Ecto neural progenitor cell (in vitro differentiated cells): ENCODE data around the gene PRR30.
"Not testable (repeated sequence)": the region's sequence is repeated elsewhere in the genome, so short reads cannot be mapped to it uniquely, and the experiment has no call there.

ENCODE experiments used
- DNase-seq: peaks from one replicate; pipeline ENCODE4 v3.0.0-alpha.2; 2018; ENCODE audit warnings: low spot score

PRR30 gene

GRCh38 chr2:27128668-27129571 lies 10.3 kb downstream of the PRR30 start:
- DNase-seq: no peak

- no peak for DNase-seq
Measured at GRCh38 chr2:27127883-27128667, 11.1 kb downstream of the PRR30 start.

GRCh38 chr2:27126252-27126710 lies 12.9 kb downstream of the PRR30 start:
- no peak for DNase-seq

GRCh38 chr2:27125104-27125503 lies 14.1 kb downstream of the PRR30 start:
- DNase-seq: no peak

- DNase-seq: peak; percentile 80
Measured at GRCh38 chr2:27123302-27124150, 15.7 kb downstream of the PRR30 start, which contains the start of gene ABHD1. Gene ABHD1, plus strand, starts transcription at chr2:27123815. Its CDS starts 134 bp downstream, at chr2:27123949.

- DNase-seq: no peak
Measured at GRCh38 chr2:27122791-27123190, 16.4 kb downstream of the PRR30 start.

GRCh38 chr2:27121906-27122305 lies 17.3 kb downstream of the PRR30 start:
- DNase-seq: no peak

- DNase-seq: not testable (repeated sequence)
Measured at GRCh38 chr2:27119330-27119670, 19.9 kb downstream of the PRR30 start.

GRCh38 chr2:27118525-27119329 lies 20.5 kb downstream of the PRR30 start, which contains the start of gene CGREF1:
Gene CGREF1, minus strand, starts transcription at chr2:27119128. Its CDS starts 14,762 bp downstream, at chr2:27104366.
- DNase-seq: peak; percentile 71

GRCh38 chr2:27117995-27118524 lies 21.1 kb downstream of the PRR30 start:
- DNase-seq: no peak

- DNase-seq: no peak
Measured at GRCh38 chr2:27115519-27115918, 23.7 kb downstream of the PRR30 start.

GRCh38 chr2:27111392-27112078 lies 27.7 kb downstream of the PRR30 start:
- DNase-seq: not testable (repeated sequence)

GRCh38 chr2:27110603-27111352 lies 28.4 kb downstream of the PRR30 start:
- DNase-seq: not testable (repeated sequence)

GRCh38 chr2:27109083-27109482 lies 30.1 kb downstream of the PRR30 start:
- DNase-seq: no peak

GRCh38 chr2:27108221-27108620 lies 31.0 kb downstream of the PRR30 start:
- DNase-seq: no peak

- no peak for DNase-seq
Measured at GRCh38 chr2:27105981-27106380, 33.2 kb downstream of the PRR30 start.

GRCh38 chr2:27102329-27102728 lies 36.9 kb downstream of the PRR30 start:
- no peak for DNase-seq

- no peak for DNase-seq
Measured at GRCh38 chr2:27100036-27100435, 39.2 kb downstream of the PRR30 start.

- DNase-seq: no peak
Measured at GRCh38 chr2:27099334-27099955, 39.8 kb downstream of the PRR30 start.
